SK-N-SH treated with all-trans-retinoic acid at 6 μM for 48 hours (cell line): ENCODE measurements around the gene ANO9.
"Not testable (repeated sequence)": the region's sequence is repeated elsewhere in the genome, so short reads cannot be mapped to it uniquely, and the experiment has no call there.

Source experiments
- ATAC-seq: fragments of 200-7000 bp; cut with Tn5 transposase; 3 replicates; pipeline ENCODE4 v1.9.1; 2020; ENCODE audit warnings: mild to moderate bottlenecking, moderate library complexity
- ARNTL ChIP-seq: fragments of 450-650 bp; formaldehyde crosslinking; IDR thresholded peaks from 2 replicates; pipeline ENCODE4 v1.5.0; 2020; ENCODE audit warnings: low read depth, mild to moderate bottlenecking, moderate library complexity, borderline replicate concordance
- BACH2 ChIP-seq: fragments of 250-450 bp; sonication (Bioruptor Pico); IDR thresholded peaks from 2 replicates; pipeline ENCODE4 v1.9.0; 2021; ENCODE audit warnings: mild to moderate bottlenecking, borderline replicate concordance
- CREB5 ChIP-seq: fragments of 250-450 bp; sonication (Bioruptor Pico); IDR thresholded peaks from 2 replicates; pipeline ENCODE4 v1.5.1; 2020; ENCODE audit warnings: low read depth, mild to moderate bottlenecking, moderate library complexity
- CSDC2 ChIP-seq: fragments of 250-450 bp; sonication (Bioruptor Pico); IDR thresholded peaks from 2 replicates; pipeline ENCODE4 v1.5.0; 2020; ENCODE audit warnings: mild to moderate bottlenecking, moderate library complexity
- CSRNP3 ChIP-seq: fragments of 250-450 bp; sonication (Bioruptor Pico); IDR thresholded peaks from 2 replicates; pipeline ENCODE4 v1.5.1; 2021; ENCODE audit warnings: mild to moderate bottlenecking, moderate library complexity
- GLIS3 ChIP-seq: fragments of 250-450 bp; sonication (Bioruptor Pico); IDR thresholded peaks from 2 replicates; pipeline ENCODE4 v1.5.0; 2020; ENCODE audit warnings: mild to moderate bottlenecking, moderate library complexity
- ISL1 ChIP-seq: fragments of 250-450 bp; sonication (Bioruptor Pico); IDR thresholded peaks from 2 replicates; pipeline ENCODE4 v2.1.2; 2022; ENCODE audit warnings: mild to moderate bottlenecking, moderate library complexity
- PATZ1 ChIP-seq: fragments of 250-450 bp; sonication (Bioruptor Pico); IDR thresholded peaks from 2 replicates; pipeline ENCODE4 v1.8.0; 2020; ENCODE audit warnings: mild to moderate bottlenecking, moderate library complexity, borderline replicate concordance
- POU6F1 ChIP-seq: fragments of 250-450 bp; sonication (Bioruptor Pico); IDR thresholded peaks from 2 replicates; pipeline ENCODE4 v1.8.0; 2021; ENCODE audit warnings: low read depth, mild to moderate bottlenecking, moderate library complexity, borderline replicate concordance
- PPARA ChIP-seq: fragments of 250-450 bp; sonication (Bioruptor Pico); IDR thresholded peaks from 2 replicates; pipeline ENCODE4 v1.5.0; 2020; ENCODE audit warnings: mild to moderate bottlenecking, borderline replicate concordance
- SNAI2 ChIP-seq: fragments of 250-450 bp; sonication (Bioruptor Pico); IDR thresholded peaks from 2 replicates; pipeline ENCODE4 v1.5.0; 2020; ENCODE audit warnings: mild to moderate bottlenecking, moderate library complexity
- TOX ChIP-seq: fragments of 250-450 bp; sonication (Bioruptor Pico); IDR thresholded peaks from 2 replicates; pipeline ENCODE4 v1.8.0; 2021; ENCODE audit warnings: mild to moderate bottlenecking, moderate library complexity, borderline replicate concordance
- TSHZ2 ChIP-seq: fragments of 250-450 bp; sonication (Bioruptor Pico); IDR thresholded peaks from 2 replicates; pipeline ENCODE4 v1.5.0; 2020; ENCODE audit warnings: mild to moderate bottlenecking, moderate library complexity
- ZC3H10 ChIP-seq: fragments of 250-450 bp; sonication (Bioruptor Pico); IDR thresholded peaks from 2 replicates; pipeline ENCODE4 v1.5.1; 2021; ENCODE audit warnings: mild to moderate bottlenecking, moderate library complexity
- ZFP3 ChIP-seq: fragments of 250-450 bp; sonication (Bioruptor Pico); IDR thresholded peaks from 2 replicates; pipeline ENCODE4 v1.5.0; 2020; ENCODE audit warnings: mild to moderate bottlenecking, moderate library complexity
- ZFP30 ChIP-seq: fragments of 450-650 bp; formaldehyde crosslinking; IDR thresholded peaks from 2 replicates; pipeline ENCODE4 v1.5.0; 2022; ENCODE audit warnings: mild to moderate bottlenecking, moderate library complexity
- ZNF565 ChIP-seq: fragments of 450-650 bp; formaldehyde crosslinking; conservative IDR thresholded peaks from 2 replicates; pipeline ENCODE4 v1.5.0; 2020; ENCODE audit warnings: low read depth, mild to moderate bottlenecking, moderate library complexity
- ZNF70 ChIP-seq: fragments of 450-650 bp; formaldehyde crosslinking; IDR thresholded peaks from 2 replicates; pipeline ENCODE4 v1.5.0; 2020; ENCODE audit warnings: mild to moderate bottlenecking, moderate library complexity
- ZNF8 ChIP-seq: fragments of 450-650 bp; formaldehyde crosslinking; IDR thresholded peaks from 2 replicates; pipeline ENCODE4 v1.5.0; 2020; ENCODE audit warnings: mild to moderate bottlenecking, moderate library complexity

ANO9 gene

GRCh38 chr11:391117-392017 is 50.4 kb downstream of the ANO9 start (continued):
- TF ChIP-seq TSHZ2 = no peak

GRCh38 chr11:390175-390574 is 51.6 kb downstream of the ANO9 start:
- TF ChIP-seq ZNF8 (CRISPR knock-in tag) (no peak), GLIS3 (CRISPR knock-in tag) (no peak), TOX (CRISPR knock-in tag) (no peak), ISL1 (CRISPR knock-in tag) (no peak), BACH2 (no peak), PATZ1 (CRISPR knock-in tag) (no peak), ZNF70 (CRISPR knock-in tag) (no peak), ZFP30 (no peak), CSDC2 (CRISPR knock-in tag) (no peak), PPARA (CRISPR knock-in tag) (no peak), CREB5 (CRISPR knock-in tag) (no peak), ZC3H10 (CRISPR knock-in tag) (no peak), ARNTL (CRISPR knock-in tag) (no peak), POU6F1 (CRISPR knock-in tag) (no peak), CSRNP3 (no peak), ZNF565 (CRISPR knock-in tag) (no peak), SNAI2 (CRISPR knock-in tag) (no peak), ZFP3 (CRISPR knock-in tag) (no peak)
- no peak for ATAC-seq

- ATAC-seq = not testable (repeated sequence)
Observed at GRCh38 chr11:389369-389768, 52.4 kb downstream of the ANO9 start.

- ATAC-seq = no peak
- TF ChIP-seq CSRNP3 = no peak
- TF ChIP-seq ISL1 (CRISPR knock-in tag) = no peak
- no peak for TF ChIP-seq BACH2
- no peak for TF ChIP-seq SNAI2 (CRISPR knock-in tag)
- TF ChIP-seq GLIS3 (CRISPR knock-in tag) = no peak
Observed at GRCh38 chr11:387193-387793, 54.5 kb downstream of the ANO9 start.
